Hepatocyte (in vitro differentiated cells): ENCODE results near the gene SCIMP. TPM values are rescaled to one million over a fixed set of nuclear protein-coding genes. Genes with fewer than 3 reads are reported as not detected.
"Not testable (repeated sequence)": the region's sequence is repeated elsewhere in the genome, so short reads cannot be mapped to it uniquely, and the experiment has no call there.

Source experiments
- DNase-seq: peaks from one replicate; pipeline ENCODE4 v3.0.0-alpha.2; 2016; ENCODE audit warnings: low spot score
- H2AFZ ChIP-seq: fragments of 200-600 bp; sonication (generic); 2 replicates; pipeline ENCODE4 v1.6.0; 2016; ENCODE audit warnings: antibody characterized with exemption, mild to moderate bottlenecking
- H3K27ac ChIP-seq: fragments of 200-600 bp; sonication (generic); 2 replicates; pipeline ENCODE4 v1.5.1; 2016; ENCODE audit warnings: mild to moderate bottlenecking
- H3K27me3 ChIP-seq: fragments of 200-600 bp; sonication (generic); 2 replicates; pipeline ENCODE4 v1.6.1; 2016
- H3K36me3 ChIP-seq: fragments of 200-600 bp; sonication (generic); replicated peaks from 2 replicates; pipeline ENCODE4 v1.5.1; 2016; ENCODE audit warnings: low read depth; ENCODE audit not compliant: insufficient read depth
- H3K4me1 ChIP-seq: fragments of 200-600 bp; sonication (generic); 2 replicates; pipeline ENCODE4 v1.5.1; 2016; ENCODE audit warnings: mild to moderate bottlenecking, moderate library complexity; ENCODE audit not compliant: insufficient read depth
- H3K4me2 ChIP-seq: fragments of 200-600 bp; sonication (generic); 2 replicates; pipeline ENCODE4 v1.6.0; 2016
- H3K4me3 ChIP-seq: fragments of 200-600 bp; sonication (generic); 2 replicates; pipeline ENCODE4 v1.5.1; 2016; ENCODE audit warnings: mild to moderate bottlenecking
- H3K79me2 ChIP-seq: fragments of 200-600 bp; sonication (generic); 2 replicates; pipeline ENCODE4 v1.6.0; 2017; ENCODE audit warnings: mild to moderate bottlenecking
- H3K9me2 ChIP-seq: fragments of 200-600 bp; sonication (generic); replicated peaks from 2 replicates; pipeline ENCODE4 v1.6.0; 2017; ENCODE audit warnings: mild to moderate bottlenecking; ENCODE audit not compliant: insufficient read depth
- H3K9me3 ChIP-seq: fragments of 200-600 bp; sonication (generic); 2 replicates; pipeline ENCODE4 v1.5.1; 2016; ENCODE audit warnings: low read depth, mild to moderate bottlenecking
- H4K20me1 ChIP-seq: fragments of 200-600 bp; sonication (generic); 2 replicates; pipeline ENCODE4 v1.6.0; 2016; ENCODE audit warnings: mild to moderate bottlenecking; ENCODE audit not compliant: insufficient read depth, poor library complexity, severe bottlenecking
- EZH2 ChIP-seq: fragments of 200-600 bp; sonication (generic); IDR thresholded peaks from 2 replicates; pipeline ENCODE4 v1.6.1; 2016; ENCODE audit warnings: antibody characterized with exemption, mild to moderate bottlenecking, borderline replicate concordance
- EZH2phosphoT487 ChIP-seq: fragments of 200-600 bp; sonication (generic); IDR thresholded peaks from one replicate; pipeline ENCODE4 v1.6.1; 2018; ENCODE audit warnings: antibody characterized with exemption, mild to moderate bottlenecking, low read depth, moderate library complexity; ENCODE audit not compliant: unreplicated experiment, severe bottlenecking
- WGBS: methylation state at CpG from one replicate; pipeline ENCODE4 v1.1.6; 2016; ENCODE audit warnings: low lambda C conversion rate; ENCODE audit errors: missing lambda C conversion rate; 5-methylcytosine and 5-hydroxymethylcytosine counted together
- polyA plus RNA-seq: library from polyadenylated mRNA; unstranded; fragments of >200 nt; fragmentation: Nextera tagmentation; extraction: Ambion mirVana; gene quantifications from 2 replicates; pipeline ENCODE4 v1.2.1, GENCODE V29; 2016
- total RNA-seq: library from RNA; depleted of rRNA; stranded (reverse); fragments of >200 nt; gene quantifications from 2 replicates; pipeline ENCODE4 v1.2.3, GENCODE V29; 2014
- TF ChIP-seq, protein P1 (sequence below): fragments of 200-600 bp; sonication (generic); IDR thresholded peaks from 2 replicates; pipeline ENCODE4 v1.5.1; 2016; ENCODE audit warnings: antibody characterized with exemption, mild to moderate bottlenecking; ENCODE audit not compliant: poor library complexity

Gene SCIMP
- total and polyA plus RNA-seq, 2 experiments from 2014 or later: 0.03 to 0.57 TPM

DNA sequence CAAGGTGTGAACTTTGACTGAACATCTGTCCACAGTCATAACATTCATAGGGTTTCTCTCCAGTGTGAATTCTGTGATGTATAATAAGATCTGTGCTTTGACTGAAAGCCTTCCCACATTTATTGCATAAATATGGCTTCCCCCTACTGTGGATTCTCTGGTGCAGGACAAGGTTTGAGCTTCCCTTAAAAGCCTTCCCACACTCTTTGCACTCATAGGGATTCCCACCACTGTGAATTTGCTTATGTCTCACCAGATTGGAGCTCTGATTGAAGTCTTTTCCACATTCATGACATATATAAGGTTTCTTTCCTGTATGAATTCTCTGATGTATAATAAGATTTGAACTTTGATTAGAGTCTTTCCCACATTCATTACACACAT, 51.3 kb downstream of the SCIMP start:
- Histone ChIP-seq H3K9me3 (peaks cover 70% of the 10 kb centered on the region), H3K36me3 (peaks cover 10% of the 10 kb centered on the region), H3K4me3 (no peak overlapping the region)

GRCh38 chr17:5182597-5183409, 51.9 kb downstream of the SCIMP start:
- H3K79me2 ChIP-seq: no peaks in the 10 kb centered on the region
- TF ChIP-seq EZH2phosphoT487 (no peak), EZH2 (no peak)
- TF ChIP-seq, protein P1, sequence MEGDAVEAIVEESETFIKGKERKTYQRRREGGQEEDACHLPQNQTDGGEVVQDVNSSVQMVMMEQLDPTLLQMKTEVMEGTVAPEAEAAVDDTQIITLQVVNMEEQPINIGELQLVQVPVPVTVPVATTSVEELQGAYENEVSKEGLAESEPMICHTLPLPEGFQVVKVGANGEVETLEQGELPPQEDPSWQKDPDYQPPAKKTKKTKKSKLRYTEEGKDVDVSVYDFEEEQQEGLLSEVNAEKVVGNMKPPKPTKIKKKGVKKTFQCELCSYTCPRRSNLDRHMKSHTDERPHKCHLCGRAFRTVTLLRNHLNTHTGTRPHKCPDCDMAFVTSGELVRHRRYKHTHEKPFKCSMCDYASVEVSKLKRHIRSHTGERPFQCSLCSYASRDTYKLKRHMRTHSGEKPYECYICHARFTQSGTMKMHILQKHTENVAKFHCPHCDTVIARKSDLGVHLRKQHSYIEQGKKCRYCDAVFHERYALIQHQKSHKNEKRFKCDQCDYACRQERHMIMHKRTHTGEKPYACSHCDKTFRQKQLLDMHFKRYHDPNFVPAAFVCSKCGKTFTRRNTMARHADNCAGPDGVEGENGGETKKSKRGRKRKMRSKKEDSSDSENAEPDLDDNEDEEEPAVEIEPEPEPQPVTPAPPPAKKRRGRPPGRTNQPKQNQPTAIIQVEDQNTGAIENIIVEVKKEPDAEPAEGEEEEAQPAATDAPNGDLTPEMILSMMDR: no peak
- no peak overlapping the region for H3K4me3 ChIP-seq
- no peak overlapping the region for H2AFZ ChIP-seq
- peaks cover 10% of the 10 kb centered on the region for H3K36me3 ChIP-seq
- H4K20me1 ChIP-seq: no peaks in the 10 kb centered on the region
- H3K9me3 ChIP-seq: peaks cover 74% of the 10 kb centered on the region
- H3K9me2 ChIP-seq: no peaks in the 10 kb centered on the region
- H3K27me3 ChIP-seq: no peaks in the 10 kb centered on the region
- no peaks in the 10 kb centered on the region for H3K4me1 ChIP-seq
- H3K4me2 ChIP-seq: no peak overlapping the region
- no peak overlapping the region for H3K27ac ChIP-seq
- WGBS: 99% methylated on average over 6 of the region's 6 CpGs
- no peak for DNase-seq

More for the DNA sequence above, 51.3 kb downstream of the SCIMP start:
- Histone ChIP-seq H3K4me2 (no peak overlapping the region), H4K20me1 (no peaks in the 10 kb centered on the region), H3K4me1 (no peaks in the 10 kb centered on the region), H3K27me3 (no peaks in the 10 kb centered on the region), H3K27ac (no peak overlapping the region), H2AFZ (no peak overlapping the region), H3K9me2 (no peaks in the 10 kb centered on the region), H3K79me2 (no peaks in the 10 kb centered on the region)
- no peak for DNase-seq
- TF ChIP-seq EZH2: no peak

DNA sequence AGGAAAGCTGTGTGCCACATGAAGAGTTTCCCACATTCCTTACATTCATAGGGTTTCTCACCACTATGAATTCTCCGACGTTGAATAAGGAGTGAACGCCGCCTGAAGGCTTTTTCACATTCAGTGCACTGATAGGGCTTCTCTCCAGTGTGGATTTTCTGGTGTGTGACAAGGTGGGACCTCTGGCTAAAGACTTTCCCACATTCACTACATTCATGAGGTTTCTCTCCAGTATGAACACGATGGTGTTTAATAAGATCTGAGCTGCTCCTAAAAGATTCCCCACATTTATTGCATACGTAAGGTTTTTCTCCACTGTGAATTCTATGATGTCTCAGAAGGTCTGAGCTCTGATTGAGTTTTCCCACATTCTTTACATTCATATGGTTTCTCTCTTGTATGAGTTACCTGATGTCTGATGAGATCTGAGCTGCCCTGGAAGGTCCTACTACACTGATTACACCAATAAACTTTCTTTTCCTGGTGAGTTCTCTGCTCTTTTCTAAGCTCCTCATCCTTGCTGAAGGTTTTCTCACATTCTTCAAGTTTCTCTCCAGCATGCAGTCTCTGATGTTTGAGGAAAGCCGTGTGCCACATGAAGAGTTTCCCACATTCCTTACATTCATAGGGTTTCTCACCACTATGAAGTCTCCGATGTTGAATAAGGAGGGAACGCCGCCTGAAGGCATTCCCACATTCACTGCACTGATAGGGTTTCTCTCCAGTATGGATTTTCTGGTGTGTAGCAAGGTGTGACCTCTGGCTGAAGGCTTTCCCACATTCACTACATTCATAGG, 53.0 kb downstream of the SCIMP start:
- Histone ChIP-seq H3K4me1 (no peaks in the 10 kb centered on the region), H2AFZ (no peak overlapping the region), H3K9me3 (peaks cover 74% of the 10 kb centered on the region), H3K4me2 (no peak overlapping the region), H4K20me1 (no peaks in the 10 kb centered on the region), H3K9me2 (no peaks in the 10 kb centered on the region), H3K4me3 (no peak overlapping the region), H3K27ac (no peak overlapping the region), H3K27me3 (no peaks in the 10 kb centered on the region), H3K36me3 (peaks cover 10% of the 10 kb centered on the region), H3K79me2 (no peaks in the 10 kb centered on the region)
- 97% methylated on average over 10 of the region's 10 CpGs for WGBS
- no peak for DNase-seq
- TF ChIP-seq, protein P1: no peak
- TF ChIP-seq EZH2phosphoT487 (no peak), EZH2 (no peak)

DNA sequence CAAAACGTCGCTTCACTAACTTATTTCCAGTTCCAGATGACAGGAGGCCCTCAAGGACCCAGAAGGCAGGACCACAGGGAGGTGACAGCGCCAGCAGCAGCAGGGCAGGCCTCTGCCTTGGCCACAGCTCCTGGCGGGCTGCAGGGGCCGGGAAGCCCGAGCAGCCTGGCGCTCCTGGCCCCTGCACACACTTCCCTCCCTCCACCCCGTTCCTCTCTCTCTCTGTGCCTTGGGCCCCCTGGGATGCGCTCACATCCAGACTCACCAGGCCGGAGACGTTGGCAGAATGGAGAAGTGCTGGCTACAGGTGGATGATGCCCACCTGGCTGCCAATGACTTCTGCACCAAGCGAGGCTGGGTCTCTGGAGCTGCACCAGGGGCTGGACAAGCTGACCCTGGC, 55.7 kb downstream of the SCIMP start:
- 98% methylated on average over 12 of the region's 12 CpGs for WGBS
- Histone ChIP-seq H3K4me1 (no peaks in the 10 kb centered on the region), H3K79me2 (no peaks in the 10 kb centered on the region), H4K20me1 (no peaks in the 10 kb centered on the region), H3K27ac (no peak overlapping the region), H3K4me2 (no peak overlapping the region), H3K36me3 (peaks cover 10% of the 10 kb centered on the region), H3K9me3 (peaks cover 65% of the 10 kb centered on the region), H3K27me3 (no peaks in the 10 kb centered on the region), H3K4me3 (no peak overlapping the region), H2AFZ (no peak overlapping the region), H3K9me2 (no peaks in the 10 kb centered on the region)
- TF ChIP-seq EZH2phosphoT487 (no peak), EZH2 (no peak)
- TF ChIP-seq, protein P1: no peak
- no peak for DNase-seq

- H3K27ac ChIP-seq, H3K79me2 ChIP-seq, H3K4me1 ChIP-seq, H4K20me1 ChIP-seq, H3K9me2 ChIP-seq, H3K27me3 ChIP-seq, DNase-seq, H2AFZ ChIP-seq, H3K4me3 ChIP-seq, H3K36me3 ChIP-seq, H3K4me2 ChIP-seq: not testable (repeated sequence)
- peaks cover 25% of the 10 kb centered on the region for H3K9me3 ChIP-seq
- 84% methylated on average over 7 of the region's 7 CpGs for WGBS
These were observed 59.6 kb downstream of the SCIMP start for GRCh38 chr17:5175027-5175426.
